HepG2 (cell line): ENCODE results near the gene PLA1A. TPM values are rescaled to one million over a fixed set of nuclear protein-coding genes. Genes with fewer than 3 reads are reported as not detected.

Experiments used
- ATAC-seq: fragments of 200-7000 bp; cut with Tn5 transposase; 3 replicates; pipeline ENCODE4 v1.9.1; 2020; ENCODE audit warnings: mild to moderate bottlenecking, moderate library complexity
- BruUV-seq: library from RNA; stranded (reverse); fragments of 400-500 nt; replicated peaks from 2 replicates; lab custom pipeline; 2021; lab: Mats Ljungman, UMichigan
- CTCF ChIA-PET: fragments of 300-600 bp; formaldehyde crosslinking; extraction: SDS; loops from one replicate; lab custom pipeline; 2021; ENCODE audit warnings: low total read pairs, inconsistent platforms, low intra/inter-chr PET ratio; lab: Yijun Ruan, JAX
- POLR2A ChIA-PET: fragments of 350-600 bp; sonication (Branson Sonifier 250); formaldehyde crosslinking; loops from one replicate; lab custom pipeline; 2020; ENCODE audit warnings: antibody characterized with exemption, inconsistent platforms; lab: Yijun Ruan, JAX
- DNase-seq: peaks from one replicate; pipeline ENCODE4 v3.0.0-alpha.2; 2015; ENCODE audit warnings: low spot score
- FAIRE-seq: peaks from 3 replicates; lab custom pipeline; 2011; peaks lifted over from hg19 to GRCh38; lab: Jason Lieb, UNC
- H2AFZ ChIP-seq: one replicate; pipeline ENCODE4 v1.6.1; 2011; ENCODE audit warnings: low read length, inconsistent platforms
- H3K27ac ChIP-seq: fragments of 300-600 bp; 3 replicates; pipeline ENCODE4 v1.8.0; 2011; ENCODE audit warnings: mixed run types, mild to moderate bottlenecking, mixed read lengths, low read length, inconsistent platforms; ENCODE audit not compliant: insufficient read depth; ENCODE audit errors: extremely low read length
- H3K27me3 ChIP-seq, 2 experiments: fragments of 200-600 bp in 1 of 2; 2 replicates in 1 of 2; 3 replicates in 1 of 2; pipeline versions ENCODE4 v1.6.0 to v1.8.0; 2011; ENCODE audit warnings: low read length in 2 of 2, mild to moderate bottlenecking in 2 of 2, moderate library complexity in 2 of 2, inconsistent platforms in 1 of 2; ENCODE audit not compliant: insufficient read depth in 2 of 2, control insufficient read depth in 1 of 2
- H3K36me3 ChIP-seq, 2 experiments: fragments of 200-600 bp in 1 of 2; replicated peaks in 1 of 2; 2 replicates in 1 of 2; 3 replicates in 1 of 2; pipeline versions ENCODE4 v1.5.1 to v1.8.0; 2011; ENCODE audit warnings: low read length in 2 of 2, inconsistent platforms in 1 of 2; ENCODE audit not compliant: insufficient read depth in 2 of 2, control insufficient read depth in 1 of 2
- H3K4me1 ChIP-seq: 2 replicates; pipeline ENCODE4 v1.5.1; 2012; ENCODE audit warnings: low read length, inconsistent platforms; ENCODE audit not compliant: insufficient read depth
- H3K4me2 ChIP-seq: 2 replicates; pipeline ENCODE4 v1.6.0; 2011; ENCODE audit warnings: low read depth, low read length, inconsistent platforms
- H3K4me3 ChIP-seq, 3 experiments: fragments of 200-600 bp in 1 of 3; sonication (generic), shearing (Covaris generic) in 1 of 3; replicated peaks in 1 of 3; 2 replicates each; pipeline ENCODE4 v1.5.1; 2011 to 2016; ENCODE audit warnings: low read length in 3 of 3, inconsistent platforms in 2 of 3, low read depth in 2 of 3, mild to moderate bottlenecking in 2 of 3, control low read depth in 1 of 3, mixed read lengths in 1 of 3; ENCODE audit not compliant: insufficient read depth in 1 of 3
- H3K79me2 ChIP-seq: one replicate; pipeline ENCODE4 v1.6.1; 2011; ENCODE audit warnings: low read length, inconsistent platforms; ENCODE audit not compliant: insufficient read depth
- H3K9ac ChIP-seq: 2 replicates; pipeline ENCODE4 v1.6.0; 2011; ENCODE audit warnings: mild to moderate bottlenecking, low read depth, low read length, inconsistent platforms; ENCODE audit not compliant: insufficient read depth
- H3K9me3 ChIP-seq: 2 replicates; pipeline ENCODE4 v1.5.1; 2012; ENCODE audit warnings: mild to moderate bottlenecking, low read length
- H4K20me1 ChIP-seq: 2 replicates; pipeline ENCODE4 v1.6.0; 2011; ENCODE audit warnings: inconsistent platforms, mild to moderate bottlenecking, low read length, moderate library complexity; ENCODE audit not compliant: insufficient read depth
- HNRNPH1 ChIP-seq: fragments of 200-400 bp; formaldehyde crosslinking; optimal IDR thresholded peaks from 2 replicates; pipeline ENCODE3; 2017; ENCODE audit warnings: mild to moderate bottlenecking, low read depth, low read length
- HOXD1 ChIP-seq: sonication (generic); formaldehyde crosslinking; IDR thresholded peaks from 2 replicates; pipeline ENCODE4 v1.5.0; 2020; ENCODE audit warnings: missing genetic modification reagents
- IKZF4 ChIP-seq: sonication (generic); formaldehyde crosslinking; IDR thresholded peaks from 2 replicates; pipeline ENCODE4 v1.5.1; 2020; ENCODE audit warnings: borderline replicate concordance, mild to moderate bottlenecking, low read depth, missing genetic modification reagents; ENCODE audit errors: not compliant biosample characterization
- MYC ChIP-seq: sonication (generic); formaldehyde crosslinking; IDR thresholded peaks from 2 replicates; pipeline ENCODE4 v1.9.0; 2021; ENCODE audit warnings: missing genetic modification reagents, borderline replicate concordance
- SOX6 ChIP-seq, 2 experiments: fragments of 450-650 bp in 1 of 2; sonication (generic) in 1 of 2; formaldehyde crosslinking in 1 of 2; IDR thresholded peaks; 2 replicates each; pipeline versions ENCODE4 v1.4.0 to v1.6.1; 2017 to 2020; ENCODE audit warnings: antibody characterized with exemption in 1 of 2, mild to moderate bottlenecking in 1 of 2, missing genetic modification reagents in 1 of 2
- ZIK1 ChIP-seq: sonication (generic); formaldehyde crosslinking; IDR thresholded peaks from 2 replicates; pipeline ENCODE4 v1.5.0; 2020; ENCODE audit warnings: mild to moderate bottlenecking, low read depth, missing genetic modification reagents, borderline replicate concordance
- ZMYM4 ChIP-seq: sonication (generic); formaldehyde crosslinking; IDR thresholded peaks from 2 replicates; pipeline ENCODE4 v1.8.1; 2023; ENCODE audit warnings: mild to moderate bottlenecking, missing genetic modification reagents
- ZNF451 ChIP-seq: sonication (generic); formaldehyde crosslinking; IDR thresholded peaks from 2 replicates; pipeline ENCODE4 v1.5.0; 2020; ENCODE audit warnings: mild to moderate bottlenecking, missing genetic modification reagents
- WGBS: methylation state at CpG from one replicate; pipeline ENCODE4 v1.1.6; 2017; ENCODE audit warnings: low lambda C conversion rate; 5-methylcytosine and 5-hydroxymethylcytosine counted together
- in situ Hi-C: cut with HindIII; loops from 2 replicates; pipeline ENCODE4 v1.10.0; 2017; ENCODE audit warnings: low pct_unique_long_range_greater_than_20kb; ENCODE audit not compliant: extremely low pct_ligation_motif_present
- intact Hi-C: fragments of 100-400 bp; cut with micrococcal nuclease; formaldehyde crosslinking; loops from one replicate; pipeline ENCODE4 v1.10.0; 2022; ENCODE audit not compliant: unreplicated experiment
- polyA plus RNA-seq, 8 experiments: library from polyadenylated mRNA; depleted of rRNA in 3 of 8; stranded (reverse) in 7 of 8; unstranded in 1 of 8; fragments of >200 nt; fragmentation: Illumina TruSeq in 4 of 8; extraction: Trizol in 4 of 8; gene quantifications; 2 replicates each; pipeline versions ENCODE4 v1.2.1 to v1.2.3, GENCODE V29; 2011 to 2016; ENCODE audit warnings: low read depth in 4 of 8, missing spikeins in 1 of 8, mixed read lengths in 1 of 8; ENCODE audit not compliant: insufficient read depth in 1 of 8
- total RNA-seq, 5 experiments: library from RNA; depleted of rRNA; stranded (reverse); fragments of >200 nt; fragmentation: Illumina TruSeq; extraction: Trizol; gene quantifications; 2 replicates each; pipeline ENCODE4 v1.2.3, GENCODE V29; 2016; ENCODE audit warnings: low read depth in 1 of 5
- TF ChIP-seq, protein P1 (sequence below): IDR thresholded peaks from 2 replicates; pipeline ENCODE4 v1.6.1; 2018; ENCODE audit warnings: missing genetic modification reagents, mild to moderate bottlenecking, missing compliant biosample characterization
- TF ChIP-seq, protein P2 (sequence below): sonication (generic); formaldehyde crosslinking; IDR thresholded peaks from 2 replicates; pipeline ENCODE4 v1.5.0; 2020; ENCODE audit warnings: missing genetic modification reagents

PLA1A gene
- total and polyA plus RNA-seq, 2 of the 13 experiments (the other 11 are each of a cell fraction or from before 2014, with no cell fraction given), result 0.11 to 0.18 TPM

DNA sequence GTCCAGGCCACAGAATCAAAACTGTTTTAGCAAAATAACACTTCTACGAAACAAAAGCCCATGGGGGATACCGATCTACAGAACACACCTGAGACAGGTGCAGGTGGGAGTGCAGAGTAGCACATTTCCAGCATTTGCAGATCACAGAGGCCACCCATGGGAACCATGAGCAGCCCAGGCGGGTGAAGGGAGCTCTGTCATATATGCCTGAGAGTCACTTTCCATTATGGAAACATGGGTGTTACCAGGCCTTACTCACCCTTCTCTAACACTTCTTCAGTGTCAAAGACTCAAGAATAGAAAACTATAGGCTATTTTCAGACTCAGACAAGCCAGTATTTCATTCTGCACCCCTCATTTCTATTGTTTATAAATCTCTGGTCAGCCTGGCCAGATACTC, 3.5 kb downstream of the PLA1A start:
- no peak overlapping the region; a peak in 1 of 6 replicates for H3K4me3 ChIP-seq
- no peak for DNase-seq
- no peak for FAIRE-seq
- no peak overlapping the region for H3K9ac ChIP-seq
- no TSS peak for BruUV-seq
- TF ChIP-seq, protein P1, sequence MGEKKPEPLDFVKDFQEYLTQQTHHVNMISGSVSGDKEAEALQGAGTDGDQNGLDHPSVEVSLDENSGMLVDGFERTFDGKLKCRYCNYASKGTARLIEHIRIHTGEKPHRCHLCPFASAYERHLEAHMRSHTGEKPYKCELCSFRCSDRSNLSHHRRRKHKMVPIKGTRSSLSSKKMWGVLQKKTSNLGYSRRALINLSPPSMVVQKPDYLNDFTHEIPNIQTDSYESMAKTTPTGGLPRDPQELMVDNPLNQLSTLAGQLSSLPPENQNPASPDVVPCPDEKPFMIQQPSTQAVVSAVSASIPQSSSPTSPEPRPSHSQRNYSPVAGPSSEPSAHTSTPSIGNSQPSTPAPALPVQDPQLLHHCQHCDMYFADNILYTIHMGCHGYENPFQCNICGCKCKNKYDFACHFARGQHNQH, result no peak
- TF ChIP-seq IKZF4 (CRISPR knock-in tag), result no peak
- TF ChIP-seq, protein P2, sequence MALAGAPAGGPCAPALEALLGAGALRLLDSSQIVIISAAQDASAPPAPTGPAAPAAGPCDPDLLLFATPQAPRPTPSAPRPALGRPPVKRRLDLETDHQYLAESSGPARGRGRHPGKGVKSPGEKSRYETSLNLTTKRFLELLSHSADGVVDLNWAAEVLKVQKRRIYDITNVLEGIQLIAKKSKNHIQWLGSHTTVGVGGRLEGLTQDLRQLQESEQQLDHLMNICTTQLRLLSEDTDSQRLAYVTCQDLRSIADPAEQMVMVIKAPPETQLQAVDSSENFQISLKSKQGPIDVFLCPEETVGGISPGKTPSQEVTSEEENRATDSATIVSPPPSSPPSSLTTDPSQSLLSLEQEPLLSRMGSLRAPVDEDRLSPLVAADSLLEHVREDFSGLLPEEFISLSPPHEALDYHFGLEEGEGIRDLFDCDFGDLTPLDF (CRISPR knock-in tag), result no peak
- no peak for TF ChIP-seq MYC
- no peak for TF ChIP-seq ZNF451 (CRISPR knock-in tag)
- no peak for TF ChIP-seq HOXD1 (CRISPR knock-in tag)
- TF ChIP-seq ZMYM4 (CRISPR knock-in tag), result no peak
- no peak for TF ChIP-seq SOX6 (IDR thresholded peaks at IDR 0.05)
- TF ChIP-seq SOX6 (CRISPR knock-in tag; IDR thresholded peaks at IDR 0.05), result no peak
- TF ChIP-seq ZIK1 (CRISPR knock-in tag), result no peak
- TF ChIP-seq HNRNPH1, result no peak
- H4K20me1 ChIP-seq, result no peaks in the 10 kb centered on the region
- intact Hi-C loops, result no loop called here
- 19% methylated on average over 3 of the region's 3 CpGs for WGBS
- ATAC-seq, result peak; percentile 18; the same call in 1 of the 3 replicates
- no peaks in the 10 kb centered on the region; a peak in 1 of 5 replicates for H3K27me3 ChIP-seq
- H3K4me2 ChIP-seq, result no peak overlapping the region
- H3K27ac ChIP-seq, result no peak overlapping the region
- ChIA-PET POLR2A (no interaction called here), CTCF (no interaction called here)
- H3K9me3 ChIP-seq, result no peaks in the 10 kb centered on the region
- peaks cover 16% of the 10 kb centered on the region; the same call in 1 of the 2 replicates for H3K4me1 ChIP-seq
- no peak overlapping the region for H2AFZ ChIP-seq
- in situ Hi-C loops, result no loop called here
- H3K79me2 ChIP-seq, result no peaks in the 10 kb centered on the region
- no peaks in the 10 kb centered on the region for H3K36me3 ChIP-seq
